Large intestine (tissue), 3 donors: ENCODE measurements around the gene PPHLN1. TPM values are rescaled to one million over a fixed set of nuclear protein-coding genes. Genes with fewer than 3 reads are reported as not detected.
"Not testable (repeated sequence)": the region's sequence is repeated elsewhere in the genome, so short reads cannot be mapped to it uniquely, and the experiment has no call there.

ENCODE experiments used
- DNase-seq, 2 donors: peaks; one replicate each; pipeline versions ENCODE4 v3.0.0 to v3.0.0-alpha.2; 2013
- H3K27ac ChIP-seq: one replicate; pipeline ENCODE4 v1.5.1; 2013; ENCODE audit warnings: low read length
- H3K27me3 ChIP-seq: 2 replicates; pipeline ENCODE4 v1.6.1; 2013; ENCODE audit warnings: low read length; ENCODE audit not compliant: control insufficient read depth, insufficient read depth
- H3K36me3 ChIP-seq: 2 replicates; pipeline ENCODE4 v1.6.1; 2013; ENCODE audit warnings: low read length; ENCODE audit not compliant: control insufficient read depth, insufficient read depth
- H3K4me1 ChIP-seq: one replicate; pipeline ENCODE4 v1.6.1; 2013; ENCODE audit warnings: low read length; ENCODE audit not compliant: control insufficient read depth, insufficient read depth
- H3K4me3 ChIP-seq: one replicate; pipeline ENCODE4 v1.5.1; 2013; ENCODE audit warnings: low read length
- H3K9me3 ChIP-seq: one replicate; pipeline ENCODE4 v1.6.1; 2013; ENCODE audit warnings: mild to moderate bottlenecking, low read depth, low read length, moderate library complexity; ENCODE audit not compliant: control insufficient read depth
- WGBS: methylation state at CpG from one replicate; pipeline ENCODE4 v1.1.5; 2013; ENCODE audit warnings: low lambda C conversion rate; ENCODE audit not compliant: insufficient coverage; 5-methylcytosine and 5-hydroxymethylcytosine counted together
- polyA plus RNA-seq: library from polyadenylated mRNA; unstranded; fragments of 120-200 nt; gene quantifications from one replicate; pipeline ENCODE4 v1.2.1, GENCODE V29; 2013

PPHLN1 gene
- polyA plus RNA-seq, 1 donor = 56.6 TPM

GRCh38 chr12:42315108-42315507 is 10.9 kb upstream of the PPHLN1 start:
- no peaks in the 10 kb centered on the region for H3K4me1 ChIP-seq
- no peak overlapping the region for H3K27ac ChIP-seq
- no peak for DNase-seq
- WGBS = 100% methylated on average over 1 of the region's 2 CpGs
- no peaks in the 10 kb centered on the region for H3K27me3 ChIP-seq
- H3K4me3 ChIP-seq = no peak overlapping the region
- peaks cover 21% of the 10 kb centered on the region for H3K36me3 ChIP-seq
- H3K9me3 ChIP-seq = no peaks in the 10 kb centered on the region

GRCh38 chr12:42320796-42321195 is 5.2 kb upstream of the PPHLN1 start:
- Histone ChIP-seq H3K9me3 (no peaks in the 10 kb centered on the region), H3K4me1 (no peaks in the 10 kb centered on the region), H3K27ac (no peak overlapping the region), H3K27me3 (no peaks in the 10 kb centered on the region), H3K36me3 (peaks cover 16% of the 10 kb centered on the region), H3K4me3 (no peak overlapping the region)
- no peak for DNase-seq

- Histone ChIP-seq H3K27me3 (no peaks in the 10 kb centered on the region), H3K27ac (no peak overlapping the region), H3K36me3 (peaks cover 7% of the 10 kb centered on the region), H3K4me3 (no peak overlapping the region), H3K9me3 (no peaks in the 10 kb centered on the region), H3K4me1 (peaks cover 2% of the 10 kb centered on the region)
- DNase-seq = no peak
These were observed 3.4 kb upstream of the PPHLN1 start for GRCh38 chr12:42322567-42322966.

- H3K36me3 ChIP-seq = peaks cover 7% of the 10 kb centered on the region
- no peaks in the 10 kb centered on the region for H3K27me3 ChIP-seq
- no peak overlapping the region for H3K4me3 ChIP-seq
- H3K27ac ChIP-seq = no peak overlapping the region
- 50% methylated on average over 1 of the region's 6 CpGs for WGBS
- H3K4me1 ChIP-seq = peaks cover 3% of the 10 kb centered on the region
- no peaks in the 10 kb centered on the region for H3K9me3 ChIP-seq
- DNase-seq = no peak
These were observed 2.1 kb upstream of the PPHLN1 start for GRCh38 chr12:42323856-42324255.

GRCh38 chr12:42325326-42325652 is 678 bp upstream of the PPHLN1 start:
- WGBS = 21% methylated on average over 3 of the region's 7 CpGs
- DNase-seq = no peak
- no peaks in the 10 kb centered on the region for H3K27me3 ChIP-seq
- peak overlapping the region; percentile 72 for H3K4me3 ChIP-seq
- peak overlapping the region; percentile 89 for H3K27ac ChIP-seq
- H3K9me3 ChIP-seq = no peaks in the 10 kb centered on the region
- H3K36me3 ChIP-seq = peaks cover 7% of the 10 kb centered on the region
- peaks cover 3% of the 10 kb centered on the region for H3K4me1 ChIP-seq

- DNase-seq = peak in 1 of 2 donors; percentile 57
- no peaks in the 10 kb centered on the region for H3K27me3 ChIP-seq
- WGBS = 4% methylated on average over 4 of the region's 13 CpGs
- H3K9me3 ChIP-seq = no peaks in the 10 kb centered on the region
- H3K36me3 ChIP-seq = peaks cover 4% of the 10 kb centered on the region
- H3K4me3 ChIP-seq = peak overlapping the region; percentile 72
- H3K4me1 ChIP-seq = peaks cover 3% of the 10 kb centered on the region
- peak overlapping the region; percentile 89 for H3K27ac ChIP-seq
These were observed 717 bp downstream of the PPHLN1 start for GRCh38 chr12:42326541-42327226.

GRCh38 chr12:42327227-42327590 is 1.2 kb downstream of the PPHLN1 start:
- no peaks in the 10 kb centered on the region for H3K9me3 ChIP-seq
- peak overlapping the region; percentile 72 for H3K4me3 ChIP-seq
- WGBS = 50% methylated on average over 1 of the region's 2 CpGs
- DNase-seq = no peak
- no peaks in the 10 kb centered on the region for H3K27me3 ChIP-seq
- H3K27ac ChIP-seq = no peak overlapping the region
- peaks cover 3% of the 10 kb centered on the region for H3K4me1 ChIP-seq
- peaks cover 4% of the 10 kb centered on the region for H3K36me3 ChIP-seq

GRCh38 chr12:42330097-42330496 is 4.1 kb downstream of the PPHLN1 start:
- not testable (repeated sequence) for H3K36me3 ChIP-seq, H3K27ac ChIP-seq, H3K4me1 ChIP-seq, DNase-seq, H3K9me3 ChIP-seq, H3K4me3 ChIP-seq, H3K27me3 ChIP-seq
- 80% methylated on average over 1 of the region's 11 CpGs for WGBS

GRCh38 chr12:42332301-42333285 is 6.6 kb downstream of the PPHLN1 start:
- H3K36me3 ChIP-seq = peaks cover 6% of the 10 kb centered on the region
- H3K27ac ChIP-seq = no peak overlapping the region
- 70% methylated on average over 2 of the region's 4 CpGs for WGBS
- peaks cover 2% of the 10 kb centered on the region for H3K4me1 ChIP-seq
- H3K9me3 ChIP-seq = no peaks in the 10 kb centered on the region
- H3K4me3 ChIP-seq = no peak overlapping the region
- DNase-seq = peak in 1 of 2 donors; percentile 27
- no peaks in the 10 kb centered on the region for H3K27me3 ChIP-seq

- no peaks in the 10 kb centered on the region for H3K27me3 ChIP-seq
- no peaks in the 10 kb centered on the region for H3K4me1 ChIP-seq
- DNase-seq = no peak
- no peak overlapping the region for H3K27ac ChIP-seq
- H3K4me3 ChIP-seq = no peak overlapping the region
- peaks cover 14% of the 10 kb centered on the region for H3K36me3 ChIP-seq
- no CpG with 5 or more reads among the region's 1 CpG for WGBS
- H3K9me3 ChIP-seq = no peaks in the 10 kb centered on the region
These were observed 10.3 kb downstream of the PPHLN1 start for GRCh38 chr12:42336286-42336685.
